H9 (cell line): ENCODE measurements around the gene HSPA12A. TPM values are rescaled to one million over a fixed set of nuclear protein-coding genes. Genes with fewer than 3 reads are reported as not detected.

ENCODE experiments used
- DNase-seq: peaks from one replicate; pipeline ENCODE4 v3.0.0-alpha.2; 2017
- H2AFZ ChIP-seq: one replicate; pipeline ENCODE4 v1.6.1; 2013; ENCODE audit warnings: mild to moderate bottlenecking, low read length, control low read depth, moderate library complexity
- H2AK5ac ChIP-seq: 2 replicates; pipeline ENCODE4 v1.6.1; 2013; ENCODE audit warnings: low read length, control low read depth, mixed read lengths; ENCODE audit not compliant: insufficient read length
- H2BK120ac ChIP-seq: one replicate; pipeline ENCODE4 v1.6.1; 2013; ENCODE audit warnings: low read depth, mild to moderate bottlenecking, low read length, control low read depth, inconsistent platforms; ENCODE audit not compliant: poor library complexity, severe bottlenecking
- H2BK12ac ChIP-seq: 2 replicates; pipeline ENCODE4 v1.6.1; 2013; ENCODE audit warnings: low read length, control low read depth, mixed read lengths, low read depth; ENCODE audit not compliant: insufficient read length
- H2BK15ac ChIP-seq: 2 replicates; pipeline ENCODE4 v1.6.1; 2013; ENCODE audit warnings: low read depth, low read length, control low read depth
- H2BK20ac ChIP-seq: one replicate; pipeline ENCODE4 v1.6.1; 2013; ENCODE audit warnings: low read depth, mild to moderate bottlenecking, low read length, control low read depth, inconsistent platforms; ENCODE audit not compliant: poor library complexity, severe bottlenecking
- H2BK5ac ChIP-seq: 2 replicates; pipeline ENCODE4 v1.6.1; 2013; ENCODE audit warnings: low read length, control low read depth, mixed read lengths; ENCODE audit not compliant: insufficient read length
- H3K14ac ChIP-seq: 2 replicates; pipeline ENCODE4 v1.6.1; 2013; ENCODE audit warnings: low read length, control low read depth; ENCODE audit not compliant: insufficient read depth
- H3K18ac ChIP-seq: 2 replicates; pipeline ENCODE4 v1.6.1; 2013; ENCODE audit warnings: low read depth, mild to moderate bottlenecking, mixed read lengths, low read length, control low read depth; ENCODE audit not compliant: insufficient read length
- H3K23ac ChIP-seq: 2 replicates; pipeline ENCODE4 v1.6.1; 2013; ENCODE audit warnings: low read length, control low read depth, mixed read lengths, low read depth; ENCODE audit not compliant: insufficient read length
- H3K23me2 ChIP-seq: 2 replicates; pipeline ENCODE4 v1.6.1; 2013; ENCODE audit warnings: low read depth, mild to moderate bottlenecking, mixed read lengths, low read length, control low read depth; ENCODE audit not compliant: insufficient read length, poor library complexity, severe bottlenecking
- H3K27ac ChIP-seq: 2 replicates; pipeline ENCODE4 v1.5.1; 2013; ENCODE audit warnings: low read length, control low read depth, mixed read lengths, low read depth; ENCODE audit not compliant: insufficient read length
- H3K27me3 ChIP-seq: 2 replicates; pipeline ENCODE4 v1.6.1; 2013; ENCODE audit warnings: low read length, control low read depth, inconsistent platforms; ENCODE audit not compliant: insufficient read depth
- H3K4ac ChIP-seq: 2 replicates; pipeline ENCODE4 v1.6.1; 2013; ENCODE audit warnings: low read depth, mild to moderate bottlenecking, control low read depth, inconsistent platforms, low read length, moderate library complexity
- H3K4me1 ChIP-seq: 2 replicates; pipeline ENCODE4 v1.6.1; 2013; ENCODE audit warnings: low read length, control low read depth, inconsistent platforms; ENCODE audit not compliant: insufficient read depth
- H3K4me2 ChIP-seq: 2 replicates; pipeline ENCODE4 v1.6.1; 2013; ENCODE audit warnings: low read length, control low read depth, mixed read lengths; ENCODE audit not compliant: insufficient read length, insufficient read depth
- H3K56ac ChIP-seq: 2 replicates; pipeline ENCODE4 v1.6.1; 2013; ENCODE audit warnings: low read depth, mild to moderate bottlenecking, mixed read lengths, low read length, control low read depth; ENCODE audit not compliant: insufficient read length
- H3K79me1 ChIP-seq: 2 replicates; pipeline ENCODE4 v1.6.1; 2013; ENCODE audit warnings: low read depth, mild to moderate bottlenecking, moderate library complexity, low read length, control low read depth, inconsistent platforms; ENCODE audit not compliant: insufficient read depth, poor library complexity, severe bottlenecking
- H3K79me2 ChIP-seq: 2 replicates; pipeline ENCODE4 v1.6.1; 2013; ENCODE audit warnings: low read length, control low read depth, inconsistent platforms; ENCODE audit not compliant: insufficient read depth
- H3K9ac ChIP-seq: 2 replicates; pipeline ENCODE4 v1.6.1; 2013; ENCODE audit warnings: low read length, control low read depth, mixed read lengths; ENCODE audit not compliant: insufficient read length; ENCODE audit errors: extremely low read depth
- H3K9me3 ChIP-seq: one replicate; pipeline ENCODE4 v1.6.1; 2013; ENCODE audit warnings: low read depth, low read length, inconsistent platforms; ENCODE audit not compliant: control insufficient read depth
- H3T11ph ChIP-seq: one replicate; pipeline ENCODE4 v1.6.1; 2013; ENCODE audit warnings: mild to moderate bottlenecking, low read length, control low read depth, inconsistent platforms
- H4K20me1 ChIP-seq: one replicate; pipeline ENCODE4 v1.6.1; 2013; ENCODE audit not compliant: control insufficient read depth, insufficient read length, insufficient read depth
- H4K5ac ChIP-seq: 2 replicates; pipeline ENCODE4 v1.6.1; 2013; ENCODE audit warnings: low read depth, mild to moderate bottlenecking, mixed read lengths, low read length, control low read depth; ENCODE audit not compliant: insufficient read length
- H4K8ac ChIP-seq: replicated peaks from 2 replicates; pipeline ENCODE4 v1.6.1; 2013; ENCODE audit warnings: low read length, control low read depth, mixed read lengths, low read depth; ENCODE audit not compliant: insufficient read length
- H4K91ac ChIP-seq: 2 replicates; pipeline ENCODE4 v1.6.1; 2013; ENCODE audit warnings: low read depth, mild to moderate bottlenecking, moderate library complexity, mixed read lengths, low read length, control low read depth; ENCODE audit not compliant: insufficient read length
- H3K27ac Mint-ChIP-seq, 3 experiments: 2 replicates in 2 of 3; 3 replicates in 1 of 3; pipeline ENCODE4 v1.8.0; 2020 to 2021; ENCODE audit warnings: mixed read lengths in 3 of 3, mild to moderate bottlenecking in 1 of 3, moderate library complexity in 1 of 3
- H3K27me3 Mint-ChIP-seq: 2 replicates; pipeline ENCODE4 v1.8.0; 2021; ENCODE audit warnings: low read depth, mild to moderate bottlenecking, moderate library complexity, mixed read lengths
- H3K36me3 Mint-ChIP-seq, 3 experiments: 2 replicates in 2 of 3; 3 replicates in 1 of 3; pipeline ENCODE4 v1.8.0; 2020 to 2021; ENCODE audit warnings: low read depth in 3 of 3, mixed read lengths in 3 of 3; ENCODE audit not compliant: insufficient read depth in 1 of 3
- H3K4me1 Mint-ChIP-seq, 2 experiments: 2 replicates each; pipeline ENCODE4 v1.8.0; 2020; ENCODE audit warnings: mixed read lengths in 2 of 2
- H3K4me3 Mint-ChIP-seq, 2 experiments: 2 replicates in 1 of 2; 3 replicates in 1 of 2; pipeline ENCODE4 v1.8.0; 2020 to 2021; ENCODE audit warnings: mild to moderate bottlenecking in 2 of 2, mixed read lengths in 2 of 2, moderate library complexity in 1 of 2
- H3K9me3 Mint-ChIP-seq, 2 experiments: 2 replicates in 1 of 2; 3 replicates in 1 of 2; pipeline ENCODE4 v1.8.0; 2020; ENCODE audit warnings: mild to moderate bottlenecking in 2 of 2, mixed read lengths in 2 of 2, moderate library complexity in 1 of 2
- WGBS: extraction: QIAGEN DNeasy Blood & Tissue Kit; methylation state at CpG from one replicate; pipeline ENCODE4 v1.1.7; 2013; ENCODE audit warnings: missing lambda C conversion rate, low lambda C conversion rate, mixed read lengths; ENCODE audit not compliant: insufficient read length; ENCODE audit errors: extremely low coverage; 5-methylcytosine and 5-hydroxymethylcytosine counted together
- total RNA-seq: library from RNA; stranded (reverse); gene quantifications from 2 replicates; pipeline ENCODE4 v1.2.1, GENCODE V29; 2021
- TF ChIP-seq, protein P1 (sequence below): fragments of 200-600 bp; sonication (generic); conservative IDR thresholded peaks from 3 replicates; pipeline ENCODE4 v1.8.0; 2021; ENCODE audit warnings: antibody characterized with exemption, mild to moderate bottlenecking

HSPA12A gene
- total RNA-seq, 1 experiment from 2014 or later, result 3.2 TPM

GRCh38 chr10:116657863-116658551, 84.4 kb downstream of the HSPA12A start:
- Histone ChIP-seq H3K27ac (no peak overlapping the region), H3K18ac (no peak overlapping the region), H3K9ac (no peak overlapping the region), H4K8ac (no peak overlapping the region), H2BK120ac (no peak overlapping the region), H3K9me3 (no peaks in the 10 kb centered on the region), H3K14ac (no peak overlapping the region), H2BK20ac (no peak overlapping the region), H4K91ac (no peak overlapping the region), H3K23me2 (no peaks in the 10 kb centered on the region), H2AFZ (no peak overlapping the region), H2BK15ac (no peak overlapping the region), H3K4me2 (no peak overlapping the region), H3K79me2 (no peaks in the 10 kb centered on the region), H4K5ac (no peak overlapping the region), H3K4ac (no peak overlapping the region), H3K23ac (no peak overlapping the region), H3K27me3 (no peaks in the 10 kb centered on the region), H3K4me1 (no peaks in the 10 kb centered on the region), H3K56ac (no peak overlapping the region), H3K79me1 (no peaks in the 10 kb centered on the region), H4K20me1 (no peaks in the 10 kb centered on the region), H2AK5ac (no peak overlapping the region), H2BK12ac (no peak overlapping the region), H3T11ph (no peak overlapping the region), H2BK5ac (no peak overlapping the region)
- Mint-ChIP-seq H3K27me3 (no peaks in the 10 kb centered on the region; the same call in 1 of the 2 replicates), H3K27ac (no peak overlapping the region; a peak in 2 of 7 replicates), H3K9me3 (no peaks in the 10 kb centered on the region), H3K36me3 (peaks cover 0 to 6% (median 6%) of the 10 kb centered on the region in 3 experiments; a peak in 3 of 7 replicates), H3K4me3 (no peak overlapping the region), H3K4me1 (peaks cover 0 to 2% of the 10 kb centered on the region in 2 experiments; a peak in 2 of 4 replicates)
- TF ChIP-seq, protein P1, sequence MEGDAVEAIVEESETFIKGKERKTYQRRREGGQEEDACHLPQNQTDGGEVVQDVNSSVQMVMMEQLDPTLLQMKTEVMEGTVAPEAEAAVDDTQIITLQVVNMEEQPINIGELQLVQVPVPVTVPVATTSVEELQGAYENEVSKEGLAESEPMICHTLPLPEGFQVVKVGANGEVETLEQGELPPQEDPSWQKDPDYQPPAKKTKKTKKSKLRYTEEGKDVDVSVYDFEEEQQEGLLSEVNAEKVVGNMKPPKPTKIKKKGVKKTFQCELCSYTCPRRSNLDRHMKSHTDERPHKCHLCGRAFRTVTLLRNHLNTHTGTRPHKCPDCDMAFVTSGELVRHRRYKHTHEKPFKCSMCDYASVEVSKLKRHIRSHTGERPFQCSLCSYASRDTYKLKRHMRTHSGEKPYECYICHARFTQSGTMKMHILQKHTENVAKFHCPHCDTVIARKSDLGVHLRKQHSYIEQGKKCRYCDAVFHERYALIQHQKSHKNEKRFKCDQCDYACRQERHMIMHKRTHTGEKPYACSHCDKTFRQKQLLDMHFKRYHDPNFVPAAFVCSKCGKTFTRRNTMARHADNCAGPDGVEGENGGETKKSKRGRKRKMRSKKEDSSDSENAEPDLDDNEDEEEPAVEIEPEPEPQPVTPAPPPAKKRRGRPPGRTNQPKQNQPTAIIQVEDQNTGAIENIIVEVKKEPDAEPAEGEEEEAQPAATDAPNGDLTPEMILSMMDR, result no peak
- DNase-seq, result no peak
- WGBS, result no CpG with 5 or more reads among the region's 5 CpGs
